Heart left ventricle (tissue), 13 donors: ENCODE measurements around the gene PACRG.
"Not testable (repeated sequence)": the region's sequence is repeated elsewhere in the genome, so short reads cannot be mapped to it uniquely, and the experiment has no call there.

Experiments used
- POLR2A ChIP-seq, 2 donors: fragments of 450-650 bp; IDR thresholded peaks; one replicate each; pipeline ENCODE4 v1.6.1; 2017; ENCODE audit warnings: antibody characterized with exemption in 2 of 2, mild to moderate bottlenecking in 2 of 2, moderate library complexity in 2 of 2
- TF ChIP-seq, protein P1 (sequence below), 12 donors: fragments of 200-600 bp; sonication (generic) in 4 of 12; IDR thresholded peaks; one replicate each; pipeline versions ENCODE4 v1.5.0 to v1.8.0; 2018 to 2022; ENCODE audit warnings: antibody characterized with exemption in 12 of 12, mild to moderate bottlenecking in 5 of 12
- donor health status: ischemic (EF 13 %, LVEDD 7.1; RV severe dilation, severe dysfunction).
- donor health status: DM: no; HTN: yes; CAD: no.
- donor health status: DM: no; HTN: no; CAD: no.
- donor health status: ischemic (EF 25% LVEDD 6.9; RV normal size, moderate dysfunction).
- donor health status: ischemic (EF 25% LVEDD 5.7; RV mildly dilated, moderate dysfunction).
- donor health status: ischemic (EF 35%, LVEDD 5.7; RV mildly dilated, moderate dysfunction).
- donor health status: nonischemic (EF 11% LVEDD 7.7; RV severe dilation, severe dysfunction).
- donor health status: DM: yes; HTN: yes; CAD: no.
- donor health status: PGD.
- donor health status: ischemic (EF 29% LVEDD 5.4; RV normal size, mild dysfunction).
- donor health status: nonischemic (EF 23%, LVEDD 6.1; RV moderate dilation, normal function).

DNA sequence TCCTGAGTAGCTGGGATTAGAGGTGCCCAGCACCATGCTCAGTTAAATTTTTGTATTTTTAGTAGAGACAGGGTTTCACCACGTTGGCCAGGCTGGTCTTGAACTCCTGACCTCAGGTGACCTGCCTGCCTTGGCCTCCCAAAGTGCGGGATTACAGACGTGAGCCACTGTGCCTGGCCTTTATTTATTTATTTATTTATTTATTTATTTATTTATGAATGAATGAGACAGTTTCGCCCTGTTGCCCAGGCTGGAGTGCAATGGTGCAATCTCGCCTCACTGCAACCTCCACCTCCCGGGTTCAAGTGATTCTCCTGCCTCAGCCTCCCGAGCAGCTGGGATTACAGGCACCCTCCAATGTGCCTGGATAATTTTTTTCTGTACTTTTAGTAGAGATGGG lies 48.9 kb upstream of the PACRG start:
- TF ChIP-seq, protein P1, sequence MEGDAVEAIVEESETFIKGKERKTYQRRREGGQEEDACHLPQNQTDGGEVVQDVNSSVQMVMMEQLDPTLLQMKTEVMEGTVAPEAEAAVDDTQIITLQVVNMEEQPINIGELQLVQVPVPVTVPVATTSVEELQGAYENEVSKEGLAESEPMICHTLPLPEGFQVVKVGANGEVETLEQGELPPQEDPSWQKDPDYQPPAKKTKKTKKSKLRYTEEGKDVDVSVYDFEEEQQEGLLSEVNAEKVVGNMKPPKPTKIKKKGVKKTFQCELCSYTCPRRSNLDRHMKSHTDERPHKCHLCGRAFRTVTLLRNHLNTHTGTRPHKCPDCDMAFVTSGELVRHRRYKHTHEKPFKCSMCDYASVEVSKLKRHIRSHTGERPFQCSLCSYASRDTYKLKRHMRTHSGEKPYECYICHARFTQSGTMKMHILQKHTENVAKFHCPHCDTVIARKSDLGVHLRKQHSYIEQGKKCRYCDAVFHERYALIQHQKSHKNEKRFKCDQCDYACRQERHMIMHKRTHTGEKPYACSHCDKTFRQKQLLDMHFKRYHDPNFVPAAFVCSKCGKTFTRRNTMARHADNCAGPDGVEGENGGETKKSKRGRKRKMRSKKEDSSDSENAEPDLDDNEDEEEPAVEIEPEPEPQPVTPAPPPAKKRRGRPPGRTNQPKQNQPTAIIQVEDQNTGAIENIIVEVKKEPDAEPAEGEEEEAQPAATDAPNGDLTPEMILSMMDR (IDR thresholded peaks at IDR 0.05): not testable (repeated sequence)
- TF ChIP-seq POLR2A (IDR thresholded peaks at IDR 0.05): not testable (repeated sequence)
